K562 (cell line): ENCODE results near the gene PRKAG2. TPM values are rescaled to one million over a fixed set of nuclear protein-coding genes. Genes with fewer than 3 reads are reported as not detected.

Source experiments
- CBX2 ChIP-seq: fragments of 200-600 bp; sonication (generic); IDR thresholded peaks from one replicate; pipeline ENCODE4 v1.6.1; 2012; ENCODE audit warnings: mild to moderate bottlenecking, low read length, inconsistent platforms; ENCODE audit not compliant: insufficient read depth, poor library complexity, severe bottlenecking
- CHD4 ChIP-seq: fragments of 200-600 bp; sonication (generic); IDR thresholded peaks from 3 replicates; pipeline ENCODE4 v1.6.1; 2012; ENCODE audit warnings: low read depth, mild to moderate bottlenecking, mixed read lengths, low read length, inconsistent platforms; ENCODE audit not compliant: insufficient read depth, insufficient replicate concordance, poor library complexity, severe bottlenecking
- CHD7 ChIP-seq: fragments of 200-600 bp; sonication (generic); IDR thresholded peaks from one replicate; pipeline ENCODE4 v1.6.1; 2012; ENCODE audit warnings: mild to moderate bottlenecking, low read depth, low read length, inconsistent platforms
- HINFP ChIP-seq: fragments of 450-650 bp; conservative IDR thresholded peaks from 2 replicates; pipeline ENCODE4 v1.6.1; 2016; ENCODE audit warnings: missing genetic modification characterization, low read depth, mild to moderate bottlenecking, control low read depth, missing compliant biosample characterization
- HNRNPUL1 ChIP-seq: fragments of 200-400 bp; formaldehyde crosslinking; IDR thresholded peaks from 2 replicates; pipeline ENCODE4 v1.6.1; 2017; ENCODE audit warnings: low read length
- ZNF57 ChIP-seq: fragments of 450-650 bp; formaldehyde crosslinking; IDR thresholded peaks from 2 replicates; pipeline ENCODE4 v1.4.0; 2020; ENCODE audit warnings: mild to moderate bottlenecking, moderate library complexity
- polyA plus RNA-seq, 8 experiments: library from polyadenylated mRNA; depleted of rRNA in 4 of 8; stranded (reverse) in 5 of 8; unstranded in 3 of 8; fragments of >200 nt; fragmentation: Nextera tagmentation in 2 of 8; fragmentation: Illumina TruSeq in 1 of 8; extraction: Ambion mirVana in 2 of 8; extraction: Trizol in 1 of 8; gene quantifications; 2 replicates each; pipeline versions ENCODE4 v1.2.1 to v1.2.3, GENCODE V29; 2011 to 2014; ENCODE audit warnings: inconsistent platforms in 1 of 8, missing spikeins in 1 of 8
- total RNA-seq, 7 experiments: library from RNA; depleted of rRNA in 6 of 7; stranded (reverse); fragments of >200 nt in 6 of 7; fragmentation: Illumina TruSeq in 2 of 7; extraction: Trizol in 2 of 7; gene quantifications; 2 replicates each; pipeline versions ENCODE4 v1.2.1 to v1.2.3, GENCODE V29; 2011 to 2021; ENCODE audit warnings: low replicate concordance in 1 of 7
- TF ChIP-seq, protein P1 (sequence below): fragments of 250-450 bp; sonication (Bioruptor Pico); IDR thresholded peaks from 2 replicates; pipeline ENCODE4 v1.5.0; 2021
- TF ChIP-seq, protein P2 (sequence below): sonication (generic); formaldehyde crosslinking; IDR thresholded peaks from 2 replicates; pipeline ENCODE4 v1.5.0; 2020; ENCODE audit warnings: missing genetic modification reagents

PRKAG2 gene
- total and polyA plus RNA-seq, 9 of the 15 experiments (the other 6 are each of a cell fraction or from before 2014, with no cell fraction given) = 0.99 to 5.6 (median 3.3) TPM

DNA sequence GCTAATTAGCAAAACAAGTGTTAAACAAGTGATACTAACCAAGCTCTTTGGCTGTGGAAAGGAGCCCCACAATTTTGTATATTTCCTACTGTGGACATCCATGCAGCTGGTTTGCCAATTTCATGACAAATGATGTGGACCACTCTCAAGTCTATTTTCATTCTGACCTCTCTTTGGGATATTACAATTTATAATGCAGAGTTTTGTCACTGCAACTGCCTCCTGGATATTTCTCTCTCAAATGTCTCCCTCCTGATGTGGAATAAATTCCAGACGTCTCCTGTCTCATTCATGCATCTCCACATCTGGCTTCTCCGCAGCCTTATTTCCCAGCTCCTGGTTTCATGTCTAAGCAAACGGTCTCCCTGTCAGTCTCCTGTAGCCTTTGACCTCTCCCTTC, 276.6 kb downstream of the PRKAG2 start (continued):
- TF ChIP-seq CHD7 (no peak), ZNF57 (CRISPR knock-in tag) (no peak), HNRNPUL1 (no peak), HINFP (tag) (no peak), CHD4 (no peak), CBX2 (no peak)
- TF ChIP-seq, protein P1, sequence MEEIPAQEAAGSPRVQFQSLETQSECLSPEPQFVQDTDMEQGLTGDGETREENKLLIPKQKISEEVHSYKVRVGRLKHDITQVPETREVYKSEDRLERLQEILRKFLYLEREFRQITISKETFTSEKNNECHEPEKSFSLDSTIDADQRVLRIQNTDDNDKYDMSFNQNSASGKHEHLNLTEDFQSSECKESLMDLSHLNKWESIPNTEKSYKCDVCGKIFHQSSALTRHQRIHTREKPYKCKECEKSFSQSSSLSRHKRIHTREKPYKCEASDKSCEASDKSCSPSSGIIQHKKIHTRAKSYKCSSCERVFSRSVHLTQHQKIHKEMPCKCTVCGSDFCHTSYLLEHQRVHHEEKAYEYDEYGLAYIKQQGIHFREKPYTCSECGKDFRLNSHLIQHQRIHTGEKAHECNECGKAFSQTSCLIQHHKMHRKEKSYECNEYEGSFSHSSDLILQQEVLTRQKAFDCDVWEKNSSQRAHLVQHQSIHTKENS (CRISPR knock-in tag) = no peak
- TF ChIP-seq, protein P2, sequence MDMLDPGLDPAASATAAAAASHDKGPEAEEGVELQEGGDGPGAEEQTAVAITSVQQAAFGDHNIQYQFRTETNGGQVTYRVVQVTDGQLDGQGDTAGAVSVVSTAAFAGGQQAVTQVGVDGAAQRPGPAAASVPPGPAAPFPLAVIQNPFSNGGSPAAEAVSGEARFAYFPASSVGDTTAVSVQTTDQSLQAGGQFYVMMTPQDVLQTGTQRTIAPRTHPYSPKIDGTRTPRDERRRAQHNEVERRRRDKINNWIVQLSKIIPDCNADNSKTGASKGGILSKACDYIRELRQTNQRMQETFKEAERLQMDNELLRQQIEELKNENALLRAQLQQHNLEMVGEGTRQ (CRISPR knock-in tag) = no peak
